PC-9 (cell line): ENCODE results near the gene DKC1. TPM values are rescaled to one million over a fixed set of nuclear protein-coding genes. Genes with fewer than 3 reads are reported as not detected.

Source experiments
- BruUV-seq: library from RNA; stranded (reverse); fragments of 400-500 nt; replicated peaks from 2 replicates; lab custom pipeline; 2021; lab: Mats Ljungman, UMichigan
- CTCF ChIA-PET: fragments of 300-600 bp; sonication (Branson Sonifier 250); formaldehyde crosslinking; loops from one replicate; lab custom pipeline; 2022; ENCODE audit warnings: antibody characterized with exemption; lab: Charles Lee
- POLR2A ChIA-PET: fragments of 300-600 bp; sonication (Branson Sonifier 250); formaldehyde crosslinking; loops from one replicate; lab custom pipeline; 2022; ENCODE audit warnings: antibody characterized with exemption; ENCODE audit not compliant: unreplicated experiment; lab: Charles Lee
- DNase-seq, 2 experiments: peaks; one replicate each; pipeline versions ENCODE4 v3.0.0 to v3.0.0-alpha.2; 2015 to 2022; ENCODE audit warnings: mixed read lengths in 1 of 2
- H2AFZ ChIP-seq: fragments of 200-600 bp; sonication (generic); 2 replicates; pipeline ENCODE4 v1.8.1; 2017; ENCODE audit warnings: antibody characterized with exemption
- H3F3A ChIP-seq: fragments of 200-600 bp; sonication (generic); 2 replicates; pipeline ENCODE4 v1.8.1; 2017; ENCODE audit warnings: antibody characterized with exemption, mild to moderate bottlenecking, low read depth; ENCODE audit not compliant: insufficient read depth
- H3K27ac ChIP-seq: fragments of 200-600 bp; sonication (generic); 2 replicates; pipeline ENCODE4 v1.6.1; 2016; ENCODE audit warnings: mixed run types
- H3K27me3 ChIP-seq: fragments of 200-600 bp; sonication (generic); 2 replicates; pipeline ENCODE4 v1.6.1; 2016; ENCODE audit warnings: low read depth, mixed run types; ENCODE audit not compliant: insufficient read depth
- H3K36me3 ChIP-seq: fragments of 200-600 bp; sonication (generic); 2 replicates; pipeline ENCODE4 v1.6.1; 2016; ENCODE audit warnings: low read depth, mixed run types
- H3K4me1 ChIP-seq: fragments of 200-600 bp; sonication (generic); replicated peaks from 2 replicates; pipeline ENCODE4 v1.6.1; 2016; ENCODE audit warnings: mixed run types; ENCODE audit not compliant: insufficient read depth
- H3K4me2 ChIP-seq: fragments of 200-600 bp; sonication (generic); 2 replicates; pipeline ENCODE4 v1.6.1; 2017; ENCODE audit warnings: mixed run types
- H3K4me3 ChIP-seq: fragments of 200-600 bp; sonication (generic); 2 replicates; pipeline ENCODE4 v1.6.1; 2016; ENCODE audit warnings: mixed run types
- H3K79me2 ChIP-seq: fragments of 200-600 bp; sonication (generic); 2 replicates; pipeline ENCODE4 v1.6.1; 2017; ENCODE audit warnings: low read depth, mixed run types
- H3K9me2 ChIP-seq: fragments of 200-600 bp; sonication (generic); 2 replicates; pipeline ENCODE4 v1.8.1; 2017; ENCODE audit warnings: mild to moderate bottlenecking; ENCODE audit not compliant: insufficient read depth
- H3K9me3 ChIP-seq: fragments of 200-600 bp; sonication (generic); 2 replicates; pipeline ENCODE4 v1.8.1; 2016; ENCODE audit warnings: low read depth; ENCODE audit not compliant: insufficient read depth
- H4K20me1 ChIP-seq: fragments of 200-600 bp; sonication (generic); 2 replicates; pipeline ENCODE4 v1.8.1; 2017; ENCODE audit not compliant: insufficient read depth
- EZH2 ChIP-seq: fragments of 200-600 bp; sonication (generic); IDR thresholded peaks from 2 replicates; pipeline ENCODE4 v1.8.0; 2017; ENCODE audit warnings: antibody characterized with exemption, low read depth
- intact Hi-C: fragments of 100-400 bp; cut with micrococcal nuclease; formaldehyde crosslinking; loops from one replicate; pipeline ENCODE4 v1.10.0; 2022; ENCODE audit not compliant: unreplicated experiment
- total RNA-seq: library from RNA; stranded (reverse); gene quantifications from 2 replicates; pipeline ENCODE4 v1.2.3, GENCODE V29; 2021
- TF ChIP-seq, protein P1 (sequence below): fragments of 200-600 bp; sonication (generic); conservative IDR thresholded peaks from 2 replicates; pipeline ENCODE4 v1.6.1; 2017; ENCODE audit warnings: mixed run types, antibody characterized with exemption, mild to moderate bottlenecking, moderate library complexity

DKC1 gene
- total RNA-seq, 1 experiment from 2014 or later, result 101 TPM

GRCh38 chrX:154818916-154819770, 56.5 kb downstream of the DKC1 start:
- Histone ChIP-seq H3F3A (no peaks in the 10 kb centered on the region), H3K27me3 (no peaks in the 10 kb centered on the region), H3K36me3 (no peaks in the 10 kb centered on the region), H3K9me3 (no peaks in the 10 kb centered on the region), H3K4me1 (no peaks in the 10 kb centered on the region), H3K79me2 (no peaks in the 10 kb centered on the region), H3K4me2 (no peak overlapping the region), H3K27ac (no peak overlapping the region), H4K20me1 (no peaks in the 10 kb centered on the region), H3K4me3 (no peak overlapping the region), H2AFZ (no peak overlapping the region), H3K9me2 (no peaks in the 10 kb centered on the region)
- CTCF ChIA-PET, result no interaction called here
- BruUV-seq, result no TSS peak
- TF ChIP-seq EZH2, result no peak
- TF ChIP-seq, protein P1, sequence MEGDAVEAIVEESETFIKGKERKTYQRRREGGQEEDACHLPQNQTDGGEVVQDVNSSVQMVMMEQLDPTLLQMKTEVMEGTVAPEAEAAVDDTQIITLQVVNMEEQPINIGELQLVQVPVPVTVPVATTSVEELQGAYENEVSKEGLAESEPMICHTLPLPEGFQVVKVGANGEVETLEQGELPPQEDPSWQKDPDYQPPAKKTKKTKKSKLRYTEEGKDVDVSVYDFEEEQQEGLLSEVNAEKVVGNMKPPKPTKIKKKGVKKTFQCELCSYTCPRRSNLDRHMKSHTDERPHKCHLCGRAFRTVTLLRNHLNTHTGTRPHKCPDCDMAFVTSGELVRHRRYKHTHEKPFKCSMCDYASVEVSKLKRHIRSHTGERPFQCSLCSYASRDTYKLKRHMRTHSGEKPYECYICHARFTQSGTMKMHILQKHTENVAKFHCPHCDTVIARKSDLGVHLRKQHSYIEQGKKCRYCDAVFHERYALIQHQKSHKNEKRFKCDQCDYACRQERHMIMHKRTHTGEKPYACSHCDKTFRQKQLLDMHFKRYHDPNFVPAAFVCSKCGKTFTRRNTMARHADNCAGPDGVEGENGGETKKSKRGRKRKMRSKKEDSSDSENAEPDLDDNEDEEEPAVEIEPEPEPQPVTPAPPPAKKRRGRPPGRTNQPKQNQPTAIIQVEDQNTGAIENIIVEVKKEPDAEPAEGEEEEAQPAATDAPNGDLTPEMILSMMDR, result no peak
- POLR2A ChIA-PET, result no interaction called here
- intact Hi-C loops, result no loop called here
- DNase-seq, result no peak

GRCh38 chrX:154819771-154820341, 57.2 kb downstream of the DKC1 start:
- no TSS peak for BruUV-seq
- ChIA-PET CTCF (no interaction called here), POLR2A (no interaction called here)
- no peak overlapping the region for H3K27ac ChIP-seq
- TF ChIP-seq, protein P1, result no peak
- TF ChIP-seq EZH2, result no peak
- no peaks in the 10 kb centered on the region for H3K9me2 ChIP-seq
- H3K36me3 ChIP-seq, result no peaks in the 10 kb centered on the region
- no peaks in the 10 kb centered on the region for H3K27me3 ChIP-seq
- H3K79me2 ChIP-seq, result no peaks in the 10 kb centered on the region
- no peaks in the 10 kb centered on the region for H4K20me1 ChIP-seq
- no peak for DNase-seq
- H3F3A ChIP-seq, result no peaks in the 10 kb centered on the region
- no peak overlapping the region for H3K4me2 ChIP-seq
- no peak overlapping the region for H2AFZ ChIP-seq
- intact Hi-C loops, result no loop called here
- H3K9me3 ChIP-seq, result no peaks in the 10 kb centered on the region
- H3K4me3 ChIP-seq, result no peak overlapping the region
- no peaks in the 10 kb centered on the region for H3K4me1 ChIP-seq

- Histone ChIP-seq H4K20me1 (no peaks in the 10 kb centered on the region), H3K4me1 (no peaks in the 10 kb centered on the region), H3F3A (no peaks in the 10 kb centered on the region), H3K36me3 (no peaks in the 10 kb centered on the region), H3K4me3 (no peak overlapping the region), H3K79me2 (no peaks in the 10 kb centered on the region), H3K27ac (no peak overlapping the region), H2AFZ (no peak overlapping the region), H3K4me2 (no peak overlapping the region), H3K9me3 (no peaks in the 10 kb centered on the region), H3K27me3 (no peaks in the 10 kb centered on the region), H3K9me2 (no peaks in the 10 kb centered on the region)
- TF ChIP-seq, protein P1, result no peak
- no peak for TF ChIP-seq EZH2
- DNase-seq, result no peak
- ChIA-PET POLR2A (no interaction called here), CTCF (interaction anchor here (0.6 kb wide), 1 partner anchor 851 kb away, joined by 5 read pairs; no protein-coding TSS in a partner anchor)
- intact Hi-C loops, result no loop called here
- no TSS peak for BruUV-seq
These were observed 58.9 kb downstream of the DKC1 start for GRCh38 chrX:154821523-154821922.
